Fibroblast of mammary gland (primary cell): ENCODE results near the gene CDK6.
A peak's percentile ranks its signal among the peaks of the same experiment; 100 is the strongest.

Experiments used
- DNase-seq: peaks from one replicate; pipeline ENCODE4 v3.0.0-alpha.2; 2010; ENCODE audit warnings: low read depth
- H3K4me3 ChIP-seq: 2 replicates; pipeline ENCODE4 v1.5.1; 2011; ENCODE audit warnings: low read depth, mild to moderate bottlenecking, low read length, moderate library complexity; ENCODE audit not compliant: control insufficient read depth
- TF ChIP-seq, protein P1 (sequence below): conservative IDR thresholded peaks from 2 replicates; pipeline ENCODE4 v1.5.1; 2011; ENCODE audit warnings: low read depth, low read length, inconsistent platforms; ENCODE audit not compliant: control insufficient read depth, insufficient read depth

The CDK6 gene

DNA sequence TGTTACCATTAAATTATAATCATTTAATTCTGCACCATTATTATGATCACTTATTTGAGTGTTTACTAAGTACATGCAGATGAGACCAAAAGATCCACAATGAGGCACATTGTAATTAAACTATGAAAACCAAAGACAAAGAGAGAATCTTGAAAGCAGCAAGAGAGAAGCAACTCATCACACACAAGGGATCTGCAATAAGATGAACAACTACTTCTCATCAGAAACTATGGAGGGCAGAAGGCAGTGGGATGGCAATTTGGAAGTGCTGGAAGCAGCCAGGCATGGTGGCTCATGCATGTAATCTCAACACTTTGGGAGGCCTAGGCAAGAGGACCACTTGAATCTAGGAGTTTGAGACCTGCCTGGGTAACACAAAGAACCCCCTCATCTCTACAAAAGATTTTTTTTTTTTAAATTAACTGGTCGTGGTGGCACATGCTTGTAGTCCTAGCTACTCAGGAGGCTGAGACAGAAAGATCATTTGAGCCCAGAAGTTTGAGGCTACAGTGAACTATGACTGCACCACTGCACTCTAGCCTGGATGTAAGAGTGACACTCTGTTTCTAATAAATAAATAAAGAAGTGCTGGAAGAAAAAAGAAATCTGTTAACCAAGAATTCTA lies 47.7 kb downstream of the CDK6 start:
- DNase-seq, result no peak
- TF ChIP-seq, protein P1, sequence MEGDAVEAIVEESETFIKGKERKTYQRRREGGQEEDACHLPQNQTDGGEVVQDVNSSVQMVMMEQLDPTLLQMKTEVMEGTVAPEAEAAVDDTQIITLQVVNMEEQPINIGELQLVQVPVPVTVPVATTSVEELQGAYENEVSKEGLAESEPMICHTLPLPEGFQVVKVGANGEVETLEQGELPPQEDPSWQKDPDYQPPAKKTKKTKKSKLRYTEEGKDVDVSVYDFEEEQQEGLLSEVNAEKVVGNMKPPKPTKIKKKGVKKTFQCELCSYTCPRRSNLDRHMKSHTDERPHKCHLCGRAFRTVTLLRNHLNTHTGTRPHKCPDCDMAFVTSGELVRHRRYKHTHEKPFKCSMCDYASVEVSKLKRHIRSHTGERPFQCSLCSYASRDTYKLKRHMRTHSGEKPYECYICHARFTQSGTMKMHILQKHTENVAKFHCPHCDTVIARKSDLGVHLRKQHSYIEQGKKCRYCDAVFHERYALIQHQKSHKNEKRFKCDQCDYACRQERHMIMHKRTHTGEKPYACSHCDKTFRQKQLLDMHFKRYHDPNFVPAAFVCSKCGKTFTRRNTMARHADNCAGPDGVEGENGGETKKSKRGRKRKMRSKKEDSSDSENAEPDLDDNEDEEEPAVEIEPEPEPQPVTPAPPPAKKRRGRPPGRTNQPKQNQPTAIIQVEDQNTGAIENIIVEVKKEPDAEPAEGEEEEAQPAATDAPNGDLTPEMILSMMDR, result no peak
- H3K4me3 ChIP-seq, result no peak overlapping the region

DNA sequence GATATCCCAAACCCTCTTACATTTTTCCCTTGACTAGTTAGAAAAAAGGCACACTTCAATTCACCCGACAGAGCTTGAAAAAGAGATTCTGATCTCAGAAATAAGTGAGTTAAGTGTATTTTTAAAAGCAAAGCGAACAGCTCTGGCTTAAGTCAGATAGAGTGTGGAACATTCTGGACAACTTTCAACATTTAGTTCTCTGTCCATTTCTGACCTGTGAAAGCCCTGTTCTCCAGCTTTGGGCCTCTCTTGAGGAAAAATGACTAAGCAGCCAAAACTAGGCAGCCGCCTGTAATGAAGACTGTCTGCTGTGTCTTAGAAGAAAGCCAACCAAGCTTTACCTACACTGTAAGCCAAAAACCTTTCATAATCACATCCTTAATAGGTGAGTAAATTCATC lies 50.5 kb downstream of the CDK6 start:
- peak; percentile 73 for DNase-seq
- TF ChIP-seq, protein P1, result no peak
- H3K4me3 ChIP-seq, result no peak overlapping the region

DNA sequence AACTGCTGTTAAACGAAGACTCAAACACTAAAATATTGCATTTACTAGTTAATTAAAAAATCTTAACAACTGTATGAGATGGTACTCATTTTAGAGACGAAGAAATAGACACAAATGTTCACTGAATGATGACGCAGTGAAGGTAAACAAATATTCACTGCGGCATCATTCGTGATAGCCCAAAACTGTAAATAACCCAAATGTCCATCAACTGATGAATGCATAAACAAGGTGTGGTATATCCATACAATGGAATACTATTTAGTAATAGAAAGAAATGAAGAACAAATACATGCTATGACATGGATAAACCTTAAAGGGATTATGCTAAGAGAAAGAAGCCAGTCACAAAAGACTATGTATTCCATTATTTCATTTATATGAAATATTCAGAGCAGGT lies 51.4 kb downstream of the CDK6 start:
- TF ChIP-seq, protein P1, result no peak

DNA sequence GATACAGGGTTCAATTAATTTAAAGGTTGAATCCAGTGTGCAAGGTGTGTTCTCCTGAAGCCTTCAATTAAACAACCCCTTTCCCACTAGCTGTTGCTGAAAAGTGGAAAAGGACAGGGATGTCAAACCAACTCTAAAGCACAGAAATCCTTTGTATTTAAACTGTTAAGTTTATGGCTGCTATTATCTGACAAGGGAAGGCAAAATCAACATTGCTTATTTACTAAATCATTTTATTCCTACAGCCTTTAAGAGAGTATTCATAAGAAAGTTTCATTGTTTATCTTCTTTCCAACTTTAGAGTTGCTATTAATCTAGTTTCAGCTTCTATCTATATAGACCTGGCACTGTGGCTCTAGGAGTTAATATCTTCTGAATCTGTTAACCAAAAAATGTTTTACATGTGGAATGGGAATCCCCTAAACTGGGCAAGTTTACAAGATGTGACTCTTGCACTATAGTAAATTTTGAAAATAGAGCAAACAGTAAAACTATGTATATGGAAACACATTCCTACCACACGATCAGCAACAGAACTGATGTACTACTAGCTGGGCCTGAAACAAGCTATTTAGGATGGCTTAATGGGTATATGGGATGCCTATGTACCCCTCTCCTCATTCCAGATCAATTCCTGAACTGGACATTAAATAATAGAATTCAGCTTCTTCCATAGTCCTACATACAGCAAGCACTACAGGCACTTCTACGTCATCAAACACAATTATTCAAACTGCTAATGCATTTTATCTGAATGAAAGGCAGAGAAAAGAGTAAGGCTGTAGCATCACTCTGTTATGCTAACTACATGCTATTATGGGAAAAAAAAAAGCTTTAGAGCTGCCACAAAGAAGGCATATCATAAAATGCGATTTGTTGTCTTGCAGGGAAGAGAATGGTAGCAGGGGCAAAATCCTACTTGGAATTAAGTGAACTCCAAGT lies 52.8 kb downstream of the CDK6 start:
- no peak overlapping the region for H3K4me3 ChIP-seq
- no peak for DNase-seq
- TF ChIP-seq, protein P1, result no peak

More for the DNA sequence above, 51.4 kb downstream of the CDK6 start:
- no peak overlapping the region for H3K4me3 ChIP-seq
- no peak for DNase-seq

DNA sequence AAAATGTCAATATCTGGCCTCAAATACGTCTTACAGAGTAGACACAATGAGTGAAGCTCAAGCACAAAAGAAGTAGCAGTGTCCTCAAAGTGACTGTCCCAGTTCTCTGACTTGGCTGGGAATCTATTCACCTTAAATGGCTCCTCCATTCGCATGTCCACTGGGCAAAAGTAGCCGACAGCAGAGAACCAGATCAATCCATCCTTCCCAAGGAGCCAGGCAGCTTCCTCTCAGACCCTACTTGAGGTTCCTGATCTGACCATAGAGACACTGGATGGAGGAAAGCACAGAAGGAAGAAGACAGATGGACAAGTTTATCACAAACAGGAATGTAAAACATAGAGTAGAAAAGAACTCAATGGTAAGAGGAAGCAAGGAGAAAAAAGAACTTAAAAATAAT lies 53.5 kb downstream of the CDK6 start:
- no peak for DNase-seq
- TF ChIP-seq, protein P1, result no peak
- no peak overlapping the region for H3K4me3 ChIP-seq

DNA sequence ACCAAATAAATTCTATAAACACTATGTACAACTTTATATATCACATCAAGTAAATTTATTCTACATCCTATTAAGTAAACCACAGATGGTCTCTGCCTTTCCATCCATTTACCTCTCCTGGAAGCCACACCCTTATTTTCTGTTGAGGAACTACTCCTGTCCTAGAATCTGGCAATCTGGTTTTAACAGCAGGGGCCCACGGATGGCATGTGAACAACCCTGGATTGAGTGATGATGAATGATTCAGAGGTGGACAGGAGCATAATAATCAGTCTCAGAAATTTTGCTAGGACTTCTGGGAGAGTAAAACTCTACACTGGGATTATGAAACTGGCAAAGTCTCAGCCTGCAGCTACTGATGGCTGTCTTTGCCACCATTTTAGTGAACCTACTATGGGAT lies 54.1 kb downstream of the CDK6 start:
- H3K4me3 ChIP-seq, result no peak overlapping the region
- TF ChIP-seq, protein P1, result no peak
- no peak for DNase-seq
